WTC11 (cell line): ENCODE measurements around the gene LDB3.
"Not testable (repeated sequence)": the region's sequence is repeated elsewhere in the genome, so short reads cannot be mapped to it uniquely, and the experiment has no call there.

Source experiments
- ETV6 ChIP-seq: sonication (generic); formaldehyde crosslinking; IDR thresholded peaks from 2 replicates; pipeline ENCODE4 v1.8.1; 2022; ENCODE audit warnings: mild to moderate bottlenecking, missing genetic modification reagents
- FOXP1 ChIP-seq: sonication (generic); formaldehyde crosslinking; IDR thresholded peaks from 2 replicates; pipeline ENCODE4 v1.8.0; 2022; ENCODE audit warnings: missing genetic modification reagents, mild to moderate bottlenecking, moderate library complexity, borderline replicate concordance
- GABPB1 ChIP-seq: sonication (generic); formaldehyde crosslinking; IDR thresholded peaks from 2 replicates; pipeline ENCODE4 v1.8.1; 2023; ENCODE audit warnings: mild to moderate bottlenecking, missing genetic modification reagents
- TF ChIP-seq, protein P1 (sequence below): sonication (generic); formaldehyde crosslinking; IDR thresholded peaks from 2 replicates; pipeline ENCODE4 v1.8.0; 2022; ENCODE audit warnings: missing genetic modification reagents
- TF ChIP-seq, protein P2 (sequence below): fragments of 200-600 bp; IDR thresholded peaks from 2 replicates; pipeline ENCODE4 v1.8.0; 2022; ENCODE audit warnings: antibody characterized with exemption
- TF ChIP-seq, protein P3 (sequence below): sonication (generic); formaldehyde crosslinking; IDR thresholded peaks from 2 replicates; pipeline ENCODE4 v1.8.0; 2022; ENCODE audit warnings: mild to moderate bottlenecking, missing genetic modification reagents
- TF ChIP-seq, protein P4 (sequence below): sonication (generic); formaldehyde crosslinking; IDR thresholded peaks from 2 replicates; pipeline ENCODE4 v1.8.1; 2023; ENCODE audit warnings: mild to moderate bottlenecking, missing genetic modification reagents

DNA sequence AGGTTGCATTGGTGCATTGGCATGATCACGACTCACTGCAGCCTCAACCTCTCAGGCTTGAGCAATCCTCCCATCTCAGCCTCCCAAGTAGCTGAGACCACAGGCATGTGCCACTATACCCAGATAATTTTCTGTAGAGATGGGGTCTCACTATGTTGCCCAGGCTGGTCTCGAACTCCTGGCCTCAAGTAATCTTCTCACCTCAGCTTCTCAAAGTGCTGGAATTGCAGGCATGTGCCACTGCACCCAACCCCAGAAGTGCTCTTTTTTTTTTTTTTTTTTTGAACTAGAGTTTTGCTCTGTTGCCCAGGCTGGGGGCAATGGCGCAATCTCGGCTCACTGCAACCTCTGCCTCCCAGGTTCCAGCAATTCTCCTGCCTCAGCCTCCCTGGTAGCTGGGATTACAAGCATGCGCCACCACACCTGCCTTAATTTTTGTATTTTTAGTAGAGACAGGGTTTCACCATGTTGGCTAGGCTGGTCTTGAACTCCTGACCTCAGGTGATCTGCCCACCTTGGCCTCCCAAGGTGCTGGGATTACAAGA, 22.6 kb upstream of the LDB3 start:
- TF ChIP-seq, protein P1, sequence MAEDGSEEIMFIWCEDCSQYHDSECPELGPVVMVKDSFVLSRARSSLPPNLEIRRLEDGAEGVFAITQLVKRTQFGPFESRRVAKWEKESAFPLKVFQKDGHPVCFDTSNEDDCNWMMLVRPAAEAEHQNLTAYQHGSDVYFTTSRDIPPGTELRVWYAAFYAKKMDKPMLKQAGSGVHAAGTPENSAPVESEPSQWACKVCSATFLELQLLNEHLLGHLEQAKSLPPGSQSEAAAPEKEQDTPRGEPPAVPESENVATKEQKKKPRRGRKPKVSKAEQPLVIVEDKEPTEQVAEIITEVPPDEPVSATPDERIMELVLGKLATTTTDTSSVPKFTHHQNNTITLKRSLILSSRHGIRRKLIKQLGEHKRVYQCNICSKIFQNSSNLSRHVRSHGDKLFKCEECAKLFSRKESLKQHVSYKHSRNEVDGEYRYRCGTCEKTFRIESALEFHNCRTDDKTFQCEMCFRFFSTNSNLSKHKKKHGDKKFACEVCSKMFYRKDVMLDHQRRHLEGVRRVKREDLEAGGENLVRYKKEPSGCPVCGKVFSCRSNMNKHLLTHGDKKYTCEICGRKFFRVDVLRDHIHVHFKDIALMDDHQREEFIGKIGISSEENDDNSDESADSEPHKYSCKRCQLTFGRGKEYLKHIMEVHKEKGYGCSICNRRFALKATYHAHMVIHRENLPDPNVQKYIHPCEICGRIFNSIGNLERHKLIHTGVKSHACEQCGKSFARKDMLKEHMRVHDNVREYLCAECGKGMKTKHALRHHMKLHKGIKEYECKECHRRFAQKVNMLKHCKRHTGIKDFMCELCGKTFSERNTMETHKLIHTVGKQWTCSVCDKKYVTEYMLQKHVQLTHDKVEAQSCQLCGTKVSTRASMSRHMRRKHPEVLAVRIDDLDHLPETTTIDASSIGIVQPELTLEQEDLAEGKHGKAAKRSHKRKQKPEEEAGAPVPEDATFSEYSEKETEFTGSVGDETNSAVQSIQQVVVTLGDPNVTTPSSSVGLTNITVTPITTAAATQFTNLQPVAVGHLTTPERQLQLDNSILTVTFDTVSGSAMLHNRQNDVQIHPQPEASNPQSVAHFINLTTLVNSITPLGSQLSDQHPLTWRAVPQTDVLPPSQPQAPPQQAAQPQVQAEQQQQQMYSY = not testable (repeated sequence)
- TF ChIP-seq, protein P2, sequence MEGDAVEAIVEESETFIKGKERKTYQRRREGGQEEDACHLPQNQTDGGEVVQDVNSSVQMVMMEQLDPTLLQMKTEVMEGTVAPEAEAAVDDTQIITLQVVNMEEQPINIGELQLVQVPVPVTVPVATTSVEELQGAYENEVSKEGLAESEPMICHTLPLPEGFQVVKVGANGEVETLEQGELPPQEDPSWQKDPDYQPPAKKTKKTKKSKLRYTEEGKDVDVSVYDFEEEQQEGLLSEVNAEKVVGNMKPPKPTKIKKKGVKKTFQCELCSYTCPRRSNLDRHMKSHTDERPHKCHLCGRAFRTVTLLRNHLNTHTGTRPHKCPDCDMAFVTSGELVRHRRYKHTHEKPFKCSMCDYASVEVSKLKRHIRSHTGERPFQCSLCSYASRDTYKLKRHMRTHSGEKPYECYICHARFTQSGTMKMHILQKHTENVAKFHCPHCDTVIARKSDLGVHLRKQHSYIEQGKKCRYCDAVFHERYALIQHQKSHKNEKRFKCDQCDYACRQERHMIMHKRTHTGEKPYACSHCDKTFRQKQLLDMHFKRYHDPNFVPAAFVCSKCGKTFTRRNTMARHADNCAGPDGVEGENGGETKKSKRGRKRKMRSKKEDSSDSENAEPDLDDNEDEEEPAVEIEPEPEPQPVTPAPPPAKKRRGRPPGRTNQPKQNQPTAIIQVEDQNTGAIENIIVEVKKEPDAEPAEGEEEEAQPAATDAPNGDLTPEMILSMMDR = not testable (repeated sequence)
- not testable (repeated sequence) for TF ChIP-seq ETV6, GABPB1, FOXP1 (CRISPR knock-in tag)
- TF ChIP-seq, protein P3, sequence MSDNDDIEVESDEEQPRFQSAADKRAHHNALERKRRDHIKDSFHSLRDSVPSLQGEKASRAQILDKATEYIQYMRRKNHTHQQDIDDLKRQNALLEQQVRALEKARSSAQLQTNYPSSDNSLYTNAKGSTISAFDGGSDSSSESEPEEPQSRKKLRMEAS (CRISPR knock-in tag) = not testable (repeated sequence)
- TF ChIP-seq, protein P4, sequence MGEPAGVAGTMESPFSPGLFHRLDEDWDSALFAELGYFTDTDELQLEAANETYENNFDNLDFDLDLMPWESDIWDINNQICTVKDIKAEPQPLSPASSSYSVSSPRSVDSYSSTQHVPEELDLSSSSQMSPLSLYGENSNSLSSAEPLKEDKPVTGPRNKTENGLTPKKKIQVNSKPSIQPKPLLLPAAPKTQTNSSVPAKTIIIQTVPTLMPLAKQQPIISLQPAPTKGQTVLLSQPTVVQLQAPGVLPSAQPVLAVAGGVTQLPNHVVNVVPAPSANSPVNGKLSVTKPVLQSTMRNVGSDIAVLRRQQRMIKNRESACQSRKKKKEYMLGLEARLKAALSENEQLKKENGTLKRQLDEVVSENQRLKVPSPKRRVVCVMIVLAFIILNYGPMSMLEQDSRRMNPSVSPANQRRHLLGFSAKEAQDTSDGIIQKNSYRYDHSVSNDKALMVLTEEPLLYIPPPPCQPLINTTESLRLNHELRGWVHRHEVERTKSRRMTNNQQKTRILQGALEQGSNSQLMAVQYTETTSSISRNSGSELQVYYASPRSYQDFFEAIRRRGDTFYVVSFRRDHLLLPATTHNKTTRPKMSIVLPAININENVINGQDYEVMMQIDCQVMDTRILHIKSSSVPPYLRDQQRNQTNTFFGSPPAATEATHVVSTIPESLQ (CRISPR knock-in tag) = not testable (repeated sequence)
